Body of pancreas (tissue), 4 donors: Measurements from ENCODE around the gene MRPL43.

Source experiments
- CTCF ChIP-seq, 7 experiments: fragments of 450-650 bp in 4 of 7; fragments of 200-600 bp in 3 of 7; sonication (generic) in 3 of 7; IDR thresholded peaks; one replicate each; pipeline ENCODE4 v1.5.1; 2016 to 2019; ENCODE audit warnings: antibody characterized with exemption in 7 of 7
- POLR2A ChIP-seq, 3 donors: fragments of 450-650 bp; IDR thresholded peaks; one replicate each; pipeline ENCODE4 v1.6.1; 2016; ENCODE audit warnings: antibody characterized with exemption in 3 of 3, mild to moderate bottlenecking in 2 of 3

GRCh38 chr10:101015582-101015973 lies 28.3 kb upstream of the MRPL43 start:
- TF ChIP-seq POLR2A (IDR thresholded peaks at IDR 0.05): no peak
- TF ChIP-seq CTCF (IDR thresholded peaks at IDR 0.05): no peak
